Gastroesophageal sphincter (tissue), 3 donors: ENCODE data around the gene USP32.

Source experiments
- CTCF ChIP-seq, 4 experiments: fragments of 200-600 bp in 2 of 4; fragments of 450-650 bp in 2 of 4; sonication (generic) in 1 of 4; IDR thresholded peaks; one replicate each; pipeline ENCODE4 v1.5.1; 2017 to 2019; ENCODE audit warnings: antibody characterized with exemption in 4 of 4, mild to moderate bottlenecking in 2 of 4, moderate library complexity in 2 of 4
- EP300 ChIP-seq: sonication (generic); formaldehyde crosslinking; IDR thresholded peaks from one replicate; pipeline ENCODE4 v1.6.1; 2017; ENCODE audit warnings: antibody characterized with exemption, mild to moderate bottlenecking
- POLR2A ChIP-seq, 2 donors: fragments of 450-650 bp; IDR thresholded peaks; one replicate each; pipeline ENCODE4 v1.6.1; 2017; ENCODE audit warnings: antibody characterized with exemption in 2 of 2, mild to moderate bottlenecking in 2 of 2, moderate library complexity in 1 of 2
- POLR2AphosphoS5 ChIP-seq: sonication (generic); formaldehyde crosslinking; IDR thresholded peaks from one replicate; pipeline ENCODE4 v1.6.1; 2017; ENCODE audit warnings: antibody characterized with exemption

- TF ChIP-seq CTCF (IDR thresholded peaks at IDR 0.05), result no peak
- TF ChIP-seq POLR2AphosphoS5, result no peak
- no peak for TF ChIP-seq POLR2A (IDR thresholded peaks at IDR 0.05)
- no peak for TF ChIP-seq EP300
Observed at GRCh38 chr17:60168654-60169053, 223.3 kb downstream of the USP32 start.
